NCI-H1048 (cell line): Measurements from ENCODE around the gene ECT2L.

Experiments used
- DNase-seq: peaks from one replicate; lab custom pipeline; 2025; lab: John Stamatoyannopoulos, UW

ECT2L gene

GRCh38 chr6:138862456-138862855 is 66.6 kb downstream of the ECT2L start:
- no peak for DNase-seq

- DNase-seq: no peak
These were observed 67.4 kb downstream of the ECT2L start for GRCh38 chr6:138863321-138863720.

- no peak for DNase-seq
These were observed 68.5 kb downstream of the ECT2L start for GRCh38 chr6:138864343-138864890.

- DNase-seq: no peak
These were observed 69.7 kb downstream of the ECT2L start for GRCh38 chr6:138865480-138866109.

GRCh38 chr6:138868181-138868580 is 72.3 kb downstream of the ECT2L start:
- no peak for DNase-seq

GRCh38 chr6:138869398-138869797 is 73.5 kb downstream of the ECT2L start:
- no peak for DNase-seq

- DNase-seq: no peak
These were observed 77.3 kb downstream of the ECT2L start for GRCh38 chr6:138873191-138873590.

- DNase-seq: no peak
These were observed 86.6 kb downstream of the ECT2L start for GRCh38 chr6:138882369-138883017.

- no peak for DNase-seq
These were observed 89.4 kb downstream of the ECT2L start for GRCh38 chr6:138885156-138885819.

GRCh38 chr6:138891255-138891986 is 95.5 kb downstream of the ECT2L start:
- no peak for DNase-seq

GRCh38 chr6:138896104-138896756 is 100.3 kb downstream of the ECT2L start:
- DNase-seq: no peak

- DNase-seq: no peak
These were observed 101.1 kb downstream of the ECT2L start for GRCh38 chr6:138897031-138897430.

GRCh38 chr6:138907167-138907566 is 111.3 kb downstream of the ECT2L start:
- no peak for DNase-seq

GRCh38 chr6:138909511-138909910 is 113.6 kb downstream of the ECT2L start:
- no peak for DNase-seq

- DNase-seq: no peak
These were observed 114.1 kb downstream of the ECT2L start for GRCh38 chr6:138909975-138910374.

GRCh38 chr6:138912308-138912707 is 116.4 kb downstream of the ECT2L start:
- no peak for DNase-seq

- no peak for DNase-seq
These were observed 118.8 kb downstream of the ECT2L start for GRCh38 chr6:138914701-138915100.

GRCh38 chr6:138920906-138921305 is 125.0 kb downstream of the ECT2L start:
- DNase-seq: no peak

- DNase-seq: no peak
These were observed 127.7 kb downstream of the ECT2L start for GRCh38 chr6:138923561-138923960.

- DNase-seq: no peak
These were observed 129.9 kb downstream of the ECT2L start for GRCh38 chr6:138925806-138926205.

- no peak for DNase-seq
These were observed 130.7 kb downstream of the ECT2L start for GRCh38 chr6:138926579-138926978.

- no peak for DNase-seq
These were observed 135.8 kb downstream of the ECT2L start for GRCh38 chr6:138931660-138932059.
